T-helper 2 cell treated with Interferon-gamma antibody and Interleukin-4, amounts not matched to agents 100 ng/mL and 5 ng/mL, for 36 hours (primary cell): ENCODE measurements around the gene FOXP1. TPM values are rescaled to one million over a fixed set of nuclear protein-coding genes. Genes with fewer than 3 reads are reported as not detected.

Experiments
- intact Hi-C: fragments of 100-400 bp; cut with micrococcal nuclease; formaldehyde crosslinking; loops from one replicate; pipeline ENCODE4 v1.15.1; 2023
- total RNA-seq: library from RNA; stranded (reverse); gene quantifications from 2 replicates; pipeline ENCODE4 v1.2.3, GENCODE V29; 2022

FOXP1 gene
- total RNA-seq, 1 donor from 2014 or later = 113 TPM

- intact Hi-C loops = no loop called here
Measured at GRCh38 chr3:71099997-71100719, 483.4 kb downstream of the FOXP1 start.

GRCh38 chr3:71097557-71097956 lies 486.0 kb downstream of the FOXP1 start:
- intact Hi-C loops = no loop called here

DNA sequence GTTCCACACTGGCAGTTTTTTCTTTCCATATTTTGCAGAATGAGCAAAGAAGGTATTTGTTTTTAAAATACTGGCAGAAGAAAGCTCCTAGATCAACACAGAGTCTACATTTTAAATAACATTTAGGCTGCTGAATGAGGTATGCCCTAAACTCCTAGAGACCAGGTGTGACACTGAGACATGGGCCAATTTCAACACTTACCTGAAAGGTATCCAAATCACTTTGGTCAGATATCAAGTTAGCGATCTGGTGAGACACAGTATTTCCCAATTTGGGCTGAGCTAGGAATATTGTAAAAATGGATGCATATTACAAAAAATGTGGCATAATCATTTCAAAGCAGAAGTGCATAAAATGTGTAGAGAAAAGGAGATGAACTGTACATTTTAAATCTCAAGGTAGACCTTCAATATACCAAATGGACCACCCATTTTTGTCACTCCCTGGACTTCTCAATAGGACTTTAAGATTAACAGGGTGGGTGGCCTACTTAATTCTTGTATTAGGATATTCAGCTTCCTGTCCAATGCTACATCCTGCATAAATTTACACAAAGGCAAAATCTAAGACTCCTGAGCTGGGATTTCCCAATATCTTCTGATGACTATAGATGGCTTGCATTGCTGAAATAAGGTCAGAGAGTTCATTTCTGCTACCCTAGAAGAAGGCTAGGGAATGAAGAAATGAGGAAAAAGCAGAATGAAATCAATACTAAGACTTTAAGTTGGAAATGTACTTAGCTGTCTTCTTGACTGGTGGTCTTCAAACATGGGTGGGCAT lies 487.8 kb downstream of the FOXP1 start:
- intact Hi-C loops = no loop called here

DNA sequence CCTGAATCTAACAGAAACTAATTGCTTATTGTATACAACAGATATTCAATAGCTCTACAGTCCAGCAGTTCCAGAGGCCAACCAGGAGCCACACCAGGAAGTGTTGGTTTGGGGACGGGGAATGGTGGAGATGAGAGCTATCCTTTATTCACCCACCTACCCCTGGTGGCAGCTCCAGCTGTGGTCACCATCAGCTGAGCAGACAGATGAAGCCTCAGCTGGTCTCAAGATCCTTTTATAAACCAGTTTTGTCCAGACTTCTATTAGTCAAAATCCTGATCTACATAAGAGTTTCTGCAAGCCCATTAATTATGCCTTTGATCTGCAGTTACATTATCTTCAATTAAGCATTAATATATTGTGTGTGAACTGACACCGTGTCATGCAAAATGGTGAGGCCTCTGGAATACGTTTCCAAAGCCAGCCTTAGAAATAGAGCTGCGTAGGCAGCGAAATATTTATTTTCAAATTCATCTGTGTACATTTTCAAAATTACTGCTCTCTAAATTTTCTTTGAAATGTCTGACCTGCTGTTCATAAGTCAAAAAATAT lies 488.8 kb downstream of the FOXP1 start:
- intact Hi-C loops = no loop called here

GRCh38 chr3:71092665-71093064 lies 490.9 kb downstream of the FOXP1 start:
- intact Hi-C loops = no loop called here

- intact Hi-C loops = no loop called here
Measured at GRCh38 chr3:71090207-71090606, 493.3 kb downstream of the FOXP1 start.

DNA sequence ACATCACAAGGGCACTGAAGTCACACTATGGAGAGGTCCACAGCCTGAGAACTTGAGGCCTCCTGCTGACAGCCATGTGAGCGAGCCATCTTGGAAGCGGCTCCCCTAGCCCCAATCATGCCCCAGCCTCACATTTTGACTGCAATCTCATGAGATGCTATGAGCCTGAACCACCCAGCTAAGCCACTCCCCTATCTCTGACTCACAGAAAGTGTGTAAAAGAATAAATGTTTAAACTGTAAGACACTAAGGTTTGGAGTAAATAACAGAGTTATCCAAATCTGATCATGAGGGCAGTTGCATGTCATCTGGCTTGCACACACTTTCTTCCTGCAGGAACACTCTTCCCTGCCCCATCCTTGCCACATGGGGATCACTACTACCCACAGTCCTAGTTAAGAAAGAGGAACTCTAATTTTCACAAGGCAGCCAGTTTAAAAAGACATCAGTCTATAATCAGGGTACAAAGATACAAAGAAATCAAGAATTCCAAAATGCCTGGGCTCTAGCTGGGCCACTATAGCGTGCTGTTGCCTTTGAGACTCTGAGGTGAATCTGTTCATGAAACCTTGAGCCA lies 494.2 kb downstream of the FOXP1 start:
- intact Hi-C loops = no loop called here

- intact Hi-C loops = no loop called here
Measured at GRCh38 chr3:71088742-71089141, 494.8 kb downstream of the FOXP1 start.

DNA sequence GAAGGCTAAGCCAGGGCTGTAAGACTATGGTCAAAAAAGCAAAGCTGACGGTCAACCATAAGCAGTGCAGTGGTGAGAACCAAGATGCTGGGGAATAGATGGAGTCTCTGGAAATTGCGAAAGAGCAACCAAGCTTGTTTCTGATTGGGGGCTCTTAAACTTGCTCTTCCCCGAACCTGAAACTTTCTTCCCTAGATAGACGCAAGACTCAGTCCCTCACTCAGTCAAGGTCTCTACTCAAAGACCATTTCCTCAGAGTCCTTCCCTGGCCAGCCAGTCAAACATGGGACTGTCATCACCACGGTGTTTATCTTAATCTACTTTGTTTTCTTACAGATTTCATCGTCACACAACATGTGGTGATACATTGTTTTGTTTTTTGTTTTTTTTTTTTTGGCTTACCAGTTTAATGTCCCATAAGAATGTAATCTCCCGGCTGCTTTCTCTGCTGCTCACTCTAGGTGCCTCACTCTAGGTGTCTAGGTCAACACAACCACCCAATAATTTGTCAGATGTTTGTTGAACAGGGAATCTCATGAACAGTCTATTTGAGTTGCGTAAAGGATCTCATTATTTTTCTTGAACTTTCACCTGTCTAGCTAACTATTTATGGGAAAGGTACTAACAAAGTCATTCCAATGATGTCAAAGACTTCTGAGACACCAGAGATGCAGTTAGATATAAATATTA lies 495.4 kb downstream of the FOXP1 start:
- intact Hi-C loops = no loop called here

DNA sequence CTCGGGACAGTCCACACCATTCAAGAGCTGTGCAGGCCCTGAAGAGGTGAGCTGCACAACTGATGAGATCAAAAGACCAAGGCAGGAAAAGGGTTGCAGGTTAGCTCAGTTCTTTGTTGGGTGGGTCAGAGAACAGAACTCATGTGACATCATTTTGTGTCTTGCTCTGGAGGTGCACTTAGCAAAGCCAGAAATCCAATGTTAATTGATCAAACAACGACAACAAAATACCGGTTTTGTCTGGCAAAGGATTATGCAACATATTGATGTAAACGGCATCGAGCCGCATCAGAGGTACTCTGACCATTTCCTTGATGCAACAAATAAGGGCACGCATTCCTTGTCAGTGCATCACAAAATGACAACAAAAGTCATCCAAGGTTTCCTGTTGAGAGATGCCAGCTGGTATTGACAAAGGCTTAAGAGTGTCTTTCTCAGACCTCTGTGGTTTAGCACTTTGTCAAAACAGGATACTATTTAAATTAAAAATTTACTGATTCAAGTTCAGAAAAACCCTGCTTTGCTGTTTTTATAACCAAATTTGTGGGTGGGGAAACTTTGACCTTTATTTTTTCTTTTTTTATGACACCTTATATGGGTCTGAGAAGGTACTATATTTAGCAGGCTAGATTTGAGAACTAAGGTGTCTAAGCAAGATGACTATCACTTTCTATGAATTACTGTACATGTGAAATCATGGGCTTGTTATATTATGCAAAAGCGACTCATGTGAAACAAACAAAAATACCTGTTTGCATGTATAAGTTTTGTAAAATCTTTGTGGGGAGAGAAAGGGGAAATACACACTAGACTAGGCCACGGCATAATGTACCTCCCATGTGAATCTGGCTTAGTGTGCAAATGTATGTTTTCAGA lies 496.1 kb downstream of the FOXP1 start:
- intact Hi-C loops = loop anchor here (1.0 to 2.0 kb wide), 3 partner anchors 24 to 139 kb away; no protein-coding TSS in a partner anchor

GRCh38 chr3:71086777-71087142 lies 496.8 kb downstream of the FOXP1 start:
- intact Hi-C loops = loop anchor here (1.0 to 2.0 kb wide), 3 partner anchors 23 to 140 kb away; no protein-coding TSS in a partner anchor

DNA sequence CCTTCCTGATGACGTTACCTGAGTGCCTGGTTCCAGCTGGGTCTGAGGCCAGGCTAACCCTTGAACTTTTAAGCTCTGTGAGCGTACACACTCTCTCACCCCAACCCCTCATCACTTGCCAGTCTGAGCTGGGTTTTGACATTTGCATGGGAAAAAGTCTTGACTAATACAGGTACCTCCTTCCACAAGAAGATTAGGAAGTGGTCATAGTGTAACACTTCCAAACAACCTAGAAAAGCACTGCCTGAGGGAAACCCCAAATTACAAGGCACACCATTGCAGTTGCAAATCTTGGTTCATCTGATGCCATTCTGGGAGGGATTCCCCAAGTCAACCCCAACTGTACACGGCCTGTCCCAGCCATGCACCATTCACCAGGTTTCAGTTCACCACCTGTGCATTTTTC lies 499.8 kb downstream of the FOXP1 start:
- intact Hi-C loops = no loop called here

GRCh38 chr3:71082833-71083232 lies 500.7 kb downstream of the FOXP1 start:
- intact Hi-C loops = no loop called here

DNA sequence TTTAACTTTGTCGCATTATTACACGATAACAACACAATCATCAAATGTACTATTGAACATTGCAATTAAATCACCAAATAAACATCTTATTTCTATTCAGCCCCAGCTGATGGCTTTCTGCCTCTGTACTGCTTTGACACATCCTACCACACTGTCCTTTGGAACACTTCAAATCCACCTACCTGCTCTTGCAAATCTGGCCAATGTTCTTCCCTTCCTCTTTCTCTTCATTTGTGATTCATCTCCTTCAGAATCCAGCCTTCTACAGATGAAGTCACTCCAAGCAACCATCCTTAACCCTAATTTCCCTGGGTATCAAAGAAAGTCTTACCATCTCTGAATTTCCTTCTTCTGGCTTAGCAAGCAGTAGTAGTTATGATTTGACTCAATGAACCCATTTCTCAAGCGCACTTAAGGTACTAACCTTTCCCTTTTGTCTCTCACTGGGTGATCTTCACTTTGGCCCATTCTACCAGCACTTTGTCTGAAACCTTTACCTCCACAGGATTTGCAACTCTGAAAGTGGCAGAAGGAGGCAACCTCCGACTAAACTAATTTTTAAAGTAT lies 502.9 kb downstream of the FOXP1 start:
- intact Hi-C loops = no loop called here

DNA sequence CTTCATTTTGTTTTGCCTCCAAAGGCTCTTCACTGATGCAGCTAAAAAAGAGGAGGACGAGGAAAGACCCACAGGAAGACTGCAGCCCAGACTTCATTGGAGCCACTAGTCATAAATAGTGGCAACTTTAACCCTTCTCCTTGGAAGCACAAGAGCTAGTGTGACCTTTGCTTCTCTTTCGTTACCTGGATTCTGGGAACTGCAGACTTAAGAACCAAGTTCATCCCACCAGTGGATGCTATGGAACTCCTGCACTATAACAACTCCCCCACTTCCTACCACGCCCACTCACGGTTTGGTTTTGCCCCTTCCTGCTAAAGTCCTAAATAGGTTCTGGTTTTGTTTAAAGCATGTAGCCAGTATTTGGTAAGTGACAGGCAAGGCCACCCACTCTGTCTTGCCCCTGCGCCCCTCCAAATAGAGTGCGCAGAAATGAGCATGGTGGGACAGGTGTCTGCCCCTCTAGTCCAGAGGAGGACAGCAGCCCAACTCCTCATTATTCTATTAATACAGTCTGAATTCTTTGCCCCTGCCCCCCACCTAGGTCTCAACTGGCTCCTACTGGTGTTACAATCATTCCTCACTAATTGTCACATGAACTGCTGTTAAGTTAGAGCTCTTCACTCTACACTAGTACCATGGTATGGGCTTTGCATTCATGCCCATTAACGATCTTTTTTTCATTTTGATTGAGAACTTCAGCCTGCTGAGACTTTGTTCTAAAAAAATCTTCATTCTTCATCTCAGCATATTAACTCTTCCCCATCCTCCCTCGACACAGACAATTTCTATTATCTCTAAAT lies 504.6 kb downstream of the FOXP1 start:
- intact Hi-C loops = no loop called here

DNA sequence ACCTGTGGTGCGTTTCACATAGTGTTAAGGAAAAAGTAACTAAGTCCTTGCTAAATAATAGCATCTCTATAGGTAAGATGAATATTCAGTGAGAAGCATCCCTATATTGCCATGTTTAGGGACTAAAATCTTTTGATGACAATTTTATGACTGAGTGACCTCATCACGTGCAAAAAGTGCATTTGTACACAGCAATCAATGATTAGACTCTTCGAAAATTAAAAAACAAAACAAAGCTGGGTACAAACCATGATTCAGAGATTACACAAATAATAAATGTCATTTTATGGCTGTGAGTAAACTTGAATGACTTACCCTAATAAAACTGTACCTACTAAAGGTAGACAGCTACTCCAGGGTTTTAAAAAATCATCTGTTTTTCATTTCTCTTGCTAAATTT lies 505.3 kb downstream of the FOXP1 start:
- intact Hi-C loops = no loop called here

GRCh38 chr3:71077070-71077469 lies 506.5 kb downstream of the FOXP1 start:
- intact Hi-C loops = no loop called here

DNA sequence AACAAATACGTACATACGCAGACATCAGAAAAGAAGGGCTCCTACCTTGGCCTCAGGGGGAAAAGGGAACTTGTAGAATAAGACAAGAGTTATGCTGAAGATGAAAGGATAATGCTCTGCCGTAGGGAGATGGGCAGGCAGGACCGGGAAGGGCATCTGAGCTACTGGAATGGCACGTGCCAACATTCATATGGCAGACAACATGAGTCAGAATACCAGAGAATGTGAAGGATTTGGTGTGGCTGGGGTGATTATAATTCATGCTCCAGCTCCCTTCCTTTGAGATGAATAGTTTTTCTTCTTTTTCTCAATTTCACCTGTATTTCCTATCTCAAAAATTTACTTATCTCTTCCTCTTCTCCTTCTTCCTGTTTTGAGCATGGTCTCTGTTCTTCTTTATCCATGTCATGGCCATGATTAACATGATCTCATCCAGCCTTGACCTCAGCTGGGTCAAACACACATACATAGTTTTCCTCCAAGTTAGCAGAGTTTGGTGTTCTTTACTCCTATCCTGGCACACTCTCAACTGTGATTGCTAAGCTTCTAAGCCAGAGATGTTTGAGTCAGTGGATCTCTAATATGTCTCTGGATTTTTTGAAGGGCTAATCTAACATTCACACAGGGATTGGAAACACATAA lies 507.0 kb downstream of the FOXP1 start:
- intact Hi-C loops = no loop called here

- intact Hi-C loops = no loop called here
Measured at GRCh38 chr3:71075494-71075893, 508.0 kb downstream of the FOXP1 start.
